ENCODE measurements around the gene TNIK. TPM values are rescaled to one million over a fixed set of nuclear protein-coding genes. Genes with fewer than 3 reads are reported as not detected.

The TNIK gene
- total RNA-seq, 1 experiment from 2014 or later: 0.03 TPM

DNA sequence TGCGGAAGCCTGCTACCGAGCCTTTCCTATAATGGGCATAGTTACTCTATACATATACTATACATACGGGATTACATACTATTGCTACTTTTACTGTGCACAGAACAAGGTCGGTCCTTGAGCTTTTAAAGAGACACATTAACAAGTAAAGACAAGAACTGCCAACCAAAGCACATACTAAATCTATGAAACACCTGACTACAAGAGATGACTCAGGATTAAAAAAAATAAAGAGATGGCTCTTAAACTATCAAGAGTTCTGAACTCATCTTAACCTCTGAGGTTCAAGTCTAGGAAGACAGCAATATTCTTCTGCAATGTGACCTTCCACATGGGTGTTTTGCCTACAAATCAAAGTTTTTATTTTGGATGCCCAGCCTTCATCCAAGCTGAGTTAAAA is 106.8 kb downstream of the TNIK start:
- no peak for DNase-seq (ENCODE audit: low spot score)
- in situ Hi-C loops (cut with HindIII; ENCODE audit: low sequenced_read_pairs): no loop called here

DNA sequence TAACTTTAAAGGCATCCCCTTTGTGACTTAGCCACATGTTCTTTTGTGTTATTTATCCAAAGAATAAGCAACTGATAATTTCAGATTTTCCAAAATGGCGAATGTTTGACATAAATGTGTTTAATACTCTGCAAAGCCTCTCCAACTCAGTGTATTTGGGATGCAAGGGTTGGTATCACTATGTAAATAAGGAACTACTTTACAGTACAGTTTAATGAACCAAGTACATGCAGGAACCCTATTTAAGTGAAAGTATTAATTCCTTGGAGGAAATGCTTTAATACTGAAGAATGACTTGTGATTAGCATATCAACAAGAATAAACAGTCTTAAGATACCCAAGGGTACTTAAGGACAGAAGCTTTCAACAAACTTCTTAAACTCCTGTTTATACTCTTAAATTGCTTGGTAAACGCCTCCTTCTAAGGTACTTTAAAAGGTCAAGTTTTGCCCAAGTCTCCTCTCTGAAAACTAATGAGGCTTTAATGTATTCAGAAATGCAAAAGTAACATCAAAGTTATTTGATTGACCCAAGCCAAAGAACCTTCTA is 107.7 kb downstream of the TNIK start:
- no peak for DNase-seq (ENCODE audit: low spot score)
- in situ Hi-C loops (cut with HindIII; ENCODE audit: low sequenced_read_pairs): no loop called here

DNA sequence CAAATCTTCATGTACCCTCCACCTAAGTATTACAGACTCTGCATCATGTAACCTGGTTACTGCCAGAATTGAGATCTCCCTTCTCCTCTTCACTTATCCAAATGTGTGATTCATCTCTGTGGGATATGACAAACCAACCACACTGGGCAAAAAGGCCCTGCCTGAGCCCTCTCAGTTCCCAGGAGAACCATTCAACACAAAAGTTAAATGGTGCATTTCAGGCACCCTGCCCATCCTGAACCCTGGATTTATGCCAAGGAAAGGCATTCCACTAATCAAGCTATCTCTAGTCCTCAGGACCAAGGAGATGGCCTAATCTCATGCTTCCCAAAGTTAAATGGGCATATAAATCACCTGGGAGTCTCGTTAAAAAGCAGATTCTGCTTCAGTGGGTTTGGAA is 108.5 kb downstream of the TNIK start:
- in situ Hi-C loops (cut with HindIII; ENCODE audit: low sequenced_read_pairs): no loop called here
- DNase-seq (ENCODE audit: low spot score): peak; percentile 19

DNA sequence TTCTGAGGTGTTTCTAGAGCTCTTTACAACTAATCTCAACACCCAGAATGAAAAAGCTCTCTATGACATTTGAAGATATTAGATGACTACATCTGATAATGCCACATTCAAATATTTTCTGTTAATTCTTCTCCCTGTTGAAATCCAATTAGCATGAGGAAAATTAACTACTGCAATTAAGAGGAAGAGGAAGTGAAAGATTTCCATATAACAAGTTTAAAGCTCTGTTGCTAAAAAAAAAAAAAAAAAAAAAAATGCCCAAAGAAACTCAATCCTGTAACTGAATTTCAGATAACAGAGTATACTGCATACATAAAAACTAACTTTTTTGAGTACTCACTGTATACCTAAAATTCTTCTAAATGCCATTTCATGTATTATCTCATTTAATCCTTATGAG is 109.8 kb downstream of the TNIK start:
- in situ Hi-C loops (cut with HindIII; ENCODE audit: low sequenced_read_pairs): no loop called here
- no peak for DNase-seq (ENCODE audit: low spot score)

DNA sequence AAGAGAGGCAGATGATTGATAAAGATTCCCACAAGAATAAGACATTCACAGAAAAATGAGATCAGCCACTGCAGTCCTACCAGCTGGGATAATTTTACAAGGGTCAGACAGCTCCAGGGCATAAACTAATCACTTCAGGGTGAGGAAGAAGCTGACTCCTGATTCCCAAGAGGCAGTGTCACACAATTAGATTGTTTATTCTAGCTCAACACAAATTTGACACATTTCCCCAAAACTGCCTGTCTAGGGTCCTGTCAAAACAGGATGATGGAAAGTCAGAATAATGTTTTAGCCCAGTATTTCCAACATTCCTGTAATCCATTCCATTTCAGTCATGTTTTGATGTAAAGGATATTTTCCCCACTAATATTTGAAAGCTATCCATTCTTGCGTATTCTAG is 110.8 kb downstream of the TNIK start:
- DNase-seq (ENCODE audit: low spot score): no peak
- in situ Hi-C loops (cut with HindIII; ENCODE audit: low sequenced_read_pairs): no loop called here

DNA sequence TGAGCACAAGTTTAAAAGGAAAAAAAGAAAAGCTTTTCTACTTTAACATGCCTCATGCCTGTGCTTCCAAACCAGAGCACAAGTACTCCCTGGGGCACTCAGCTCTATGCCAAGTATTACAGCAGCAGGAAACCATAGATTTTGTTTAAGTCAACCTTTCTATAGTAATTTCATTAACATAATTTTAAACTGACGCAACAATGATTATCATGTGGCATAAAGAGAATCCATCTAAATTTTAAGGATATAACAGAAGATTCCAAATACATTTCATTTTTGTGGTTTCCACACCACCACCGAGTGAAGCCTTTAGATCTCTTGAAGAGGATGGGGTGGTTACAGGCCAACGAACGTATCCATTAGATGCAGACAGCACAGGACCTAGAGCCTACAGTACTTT is 112.1 kb downstream of the TNIK start:
- in situ Hi-C loops (cut with HindIII; ENCODE audit: low sequenced_read_pairs): no loop called here

DNA sequence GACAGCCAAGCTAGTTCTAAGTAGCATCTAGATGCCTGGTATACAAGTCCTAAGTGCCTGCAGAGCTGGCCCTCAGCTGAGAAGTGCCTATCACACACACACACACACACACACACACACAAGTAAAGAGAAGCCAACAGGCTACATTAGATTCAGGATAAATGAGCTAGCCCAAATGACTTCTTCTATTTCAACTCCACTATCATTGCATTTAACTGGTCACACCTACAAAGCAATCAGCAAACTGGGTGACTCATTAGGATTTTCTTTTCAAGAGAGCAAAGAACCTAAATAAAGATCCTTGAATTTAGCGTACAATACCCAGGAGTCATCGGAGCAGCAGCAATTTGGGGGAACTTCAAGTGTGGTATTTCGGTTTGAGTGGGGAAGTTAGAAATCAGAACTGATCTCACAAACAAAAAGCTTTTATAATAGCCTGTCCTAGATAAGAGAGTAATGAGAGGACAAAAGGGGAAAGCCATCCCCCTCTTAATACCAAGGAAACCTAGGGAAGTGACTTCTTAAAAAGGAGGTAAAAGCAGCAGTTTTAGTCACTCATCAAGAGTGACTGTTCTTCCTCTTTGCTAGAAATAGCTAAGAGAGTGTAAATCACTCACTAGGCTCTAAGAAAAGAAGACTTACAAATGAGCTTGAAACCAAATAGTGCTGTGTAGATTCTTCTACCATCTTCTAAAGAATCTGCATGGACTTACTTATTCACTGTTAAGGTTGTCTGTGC is 112.7 kb downstream of the TNIK start:
- DNase-seq (ENCODE audit: low spot score): no peak
- in situ Hi-C loops (cut with HindIII; ENCODE audit: low sequenced_read_pairs): no loop called here

More for the DNA sequence above, 112.1 kb downstream of the TNIK start:
- DNase-seq (ENCODE audit: low spot score): no peak

DNA sequence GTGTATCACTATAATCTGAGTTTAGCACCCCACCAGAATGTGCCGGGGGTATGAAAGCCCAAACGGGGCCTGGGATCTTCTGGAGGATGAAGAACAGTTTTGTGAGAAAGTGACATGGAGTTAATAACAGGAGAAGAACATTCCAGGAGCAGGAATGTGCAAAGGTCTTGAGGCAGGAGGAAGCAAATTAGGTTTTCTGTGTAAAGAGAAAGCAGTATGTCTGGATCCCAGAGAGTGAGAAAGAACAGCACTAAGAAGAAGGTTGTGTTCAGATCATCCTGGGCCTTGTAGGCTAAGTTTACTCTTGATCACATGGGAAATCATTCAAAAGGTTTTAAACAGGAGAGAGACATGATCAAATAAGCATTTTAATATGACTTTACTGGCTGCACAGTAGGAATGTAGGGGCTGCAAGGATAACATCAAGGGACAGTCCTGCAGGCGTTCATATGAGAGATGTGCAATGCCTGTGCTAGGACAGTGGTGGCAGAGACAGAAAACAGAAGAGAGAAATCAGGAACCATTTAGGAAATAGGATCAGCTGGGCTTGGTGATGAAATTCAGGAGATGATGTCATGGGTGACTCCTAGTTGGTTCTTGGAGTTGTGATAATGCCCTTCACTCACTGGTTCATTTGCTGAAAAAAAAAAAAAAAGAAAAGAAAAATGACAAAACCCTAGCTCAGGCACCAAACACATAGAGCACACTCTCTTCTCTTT is 113.5 kb downstream of the TNIK start:
- in situ Hi-C loops (cut with HindIII; ENCODE audit: low sequenced_read_pairs): no loop called here
- DNase-seq (ENCODE audit: low spot score): no peak

DNA sequence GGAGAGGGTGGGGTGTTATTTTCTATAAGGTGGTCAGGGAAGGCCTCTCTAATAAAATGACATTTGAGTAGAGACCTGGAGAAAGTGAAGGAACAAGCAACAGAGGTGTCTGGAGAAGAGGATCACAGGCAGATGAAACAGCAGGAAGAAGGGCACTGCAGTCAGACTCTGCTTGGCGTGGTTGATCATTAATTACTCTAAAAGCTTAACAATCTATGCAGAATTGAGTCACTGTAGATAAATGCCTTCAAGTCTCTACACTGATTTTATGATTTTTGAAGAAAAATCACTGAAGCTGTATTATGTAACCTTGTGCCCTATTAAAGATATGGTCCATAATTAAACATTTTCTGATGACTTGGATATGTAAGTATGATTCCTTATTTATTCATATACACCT is 114.2 kb downstream of the TNIK start:
- no peak for DNase-seq (ENCODE audit: low spot score)
- in situ Hi-C loops (cut with HindIII; ENCODE audit: low sequenced_read_pairs): no loop called here

DNA sequence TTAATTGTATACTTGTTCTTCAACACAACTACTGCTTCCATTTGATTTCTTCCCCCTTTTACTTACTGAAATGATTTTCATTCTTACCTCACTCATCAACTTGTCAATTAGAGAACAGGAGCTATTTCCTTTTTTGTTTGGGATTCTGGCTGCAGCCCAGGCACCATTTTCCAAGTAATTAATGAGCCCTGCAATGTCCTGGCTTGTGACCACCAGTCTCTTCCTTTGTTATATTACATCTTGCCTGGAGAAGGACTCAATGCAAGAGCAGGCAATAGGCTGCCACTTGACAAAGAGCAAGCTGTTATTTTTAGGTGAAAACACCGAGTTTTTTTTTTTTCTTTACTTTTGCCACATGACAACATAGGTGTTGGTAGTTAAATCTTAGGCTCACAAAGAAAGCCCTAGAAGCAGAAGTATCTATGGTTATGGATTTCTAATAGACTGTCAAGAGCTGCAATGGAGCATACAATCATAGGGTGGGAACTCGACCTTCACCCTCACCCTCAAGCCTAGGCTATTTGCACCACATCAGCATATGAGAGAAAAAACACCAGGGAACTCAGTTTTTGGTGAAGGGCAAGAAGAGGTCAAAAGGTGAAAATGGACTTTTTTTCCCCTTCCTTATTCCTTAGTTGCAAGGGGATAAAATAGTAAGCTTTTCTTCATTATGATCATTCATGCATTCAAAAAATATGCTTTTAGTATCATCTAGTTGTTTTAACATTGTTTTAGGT is 114.9 kb downstream of the TNIK start:
- in situ Hi-C loops (cut with HindIII; ENCODE audit: low sequenced_read_pairs): no loop called here
- peak; percentile 70 for DNase-seq (ENCODE audit: low spot score)

DNA sequence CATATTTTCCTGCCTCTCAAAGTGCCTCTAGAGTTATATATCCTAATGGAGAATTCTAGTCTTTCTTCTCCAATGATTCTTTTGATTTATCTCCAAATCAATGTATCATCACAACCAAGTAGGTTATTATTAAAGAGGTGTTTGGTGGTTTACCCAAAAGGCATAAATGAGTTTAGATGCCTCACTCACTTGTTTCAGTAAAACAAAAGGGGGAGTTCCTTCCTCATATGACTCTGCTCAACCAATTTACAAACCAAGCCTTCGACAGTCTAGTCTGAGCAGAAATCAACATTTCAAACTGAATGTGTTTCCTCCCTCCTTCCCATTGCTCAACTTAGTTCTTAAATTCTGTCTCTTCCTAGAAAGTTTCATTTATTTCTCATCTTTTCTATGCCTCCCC is 116.5 kb downstream of the TNIK start:
- in situ Hi-C loops (cut with HindIII; ENCODE audit: low sequenced_read_pairs): no loop called here
- no peak for DNase-seq (ENCODE audit: low spot score)

DNA sequence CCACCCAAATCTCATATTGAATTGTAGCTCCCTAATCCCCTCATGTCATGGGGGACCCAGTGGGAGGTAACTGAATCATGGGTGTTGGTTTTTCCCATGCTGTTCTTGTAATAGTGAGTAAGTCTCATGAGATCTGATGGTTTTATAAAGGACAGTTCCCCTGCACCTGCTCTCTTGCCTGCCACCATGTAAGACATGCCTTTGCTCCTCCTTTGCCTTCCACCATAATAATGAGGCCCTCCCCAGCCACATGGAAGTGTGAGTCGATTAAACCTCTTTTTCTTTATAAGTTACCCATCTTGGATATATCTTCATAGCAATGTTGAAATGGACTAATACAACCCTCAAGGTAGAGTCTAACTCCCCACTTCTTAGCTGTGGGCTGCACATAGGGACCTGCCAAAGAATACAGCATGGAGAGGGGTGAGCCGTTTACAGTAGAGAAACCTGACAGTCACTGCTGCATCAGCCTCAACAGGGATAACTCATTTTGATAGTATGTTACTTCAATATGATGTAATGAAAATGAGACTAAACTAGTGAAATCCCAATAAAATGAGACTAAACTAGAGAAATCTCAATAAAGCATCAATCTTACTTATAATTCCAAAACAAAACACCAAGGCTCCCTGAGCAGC is 117.3 kb downstream of the TNIK start:
- in situ Hi-C loops (cut with HindIII; ENCODE audit: low sequenced_read_pairs): no loop called here
- no peak for DNase-seq (ENCODE audit: low spot score)

DNA sequence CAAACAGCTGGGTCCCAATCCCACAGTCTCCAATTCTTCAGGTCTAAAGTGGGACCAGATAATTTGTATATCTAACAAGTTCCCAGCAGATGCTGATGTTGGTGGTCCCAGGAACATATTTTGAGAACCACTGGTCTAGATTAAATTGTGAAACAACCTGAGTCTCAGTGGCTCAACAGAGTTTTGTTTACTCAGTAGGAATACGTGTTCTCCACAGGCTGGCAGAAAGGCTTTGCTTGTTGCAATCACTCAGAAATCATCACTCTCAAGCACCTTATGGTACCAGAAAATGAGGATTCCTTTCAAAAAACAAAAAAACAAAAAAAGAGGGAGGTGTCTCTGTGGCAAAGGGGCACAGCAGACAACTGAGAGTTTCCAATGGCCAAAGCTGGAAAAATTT is 118.0 kb downstream of the TNIK start:
- no peak for DNase-seq (ENCODE audit: low spot score)
- in situ Hi-C loops (cut with HindIII; ENCODE audit: low sequenced_read_pairs): no loop called here

DNA sequence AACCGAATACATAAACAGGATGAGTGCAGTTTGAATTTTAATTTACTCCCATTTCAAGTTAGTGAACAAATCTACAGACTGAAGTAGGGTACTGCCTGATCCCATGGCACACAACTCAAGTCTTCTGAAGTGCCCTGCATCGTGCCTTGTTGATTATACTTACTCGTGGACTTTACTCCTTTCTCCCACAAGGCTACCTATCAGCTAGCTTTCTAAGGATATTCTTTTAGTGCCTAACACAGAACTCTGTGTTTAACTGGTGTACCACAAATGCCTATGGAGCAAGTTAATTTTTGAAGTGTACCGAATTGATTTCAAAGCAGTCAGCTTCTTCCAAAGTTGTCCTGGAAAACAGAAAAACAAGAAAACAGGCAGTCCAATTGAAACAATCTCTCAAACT is 119.8 kb downstream of the TNIK start:
- DNase-seq (ENCODE audit: low spot score): no peak
- in situ Hi-C loops (cut with HindIII; ENCODE audit: low sequenced_read_pairs): no loop called here

DNA sequence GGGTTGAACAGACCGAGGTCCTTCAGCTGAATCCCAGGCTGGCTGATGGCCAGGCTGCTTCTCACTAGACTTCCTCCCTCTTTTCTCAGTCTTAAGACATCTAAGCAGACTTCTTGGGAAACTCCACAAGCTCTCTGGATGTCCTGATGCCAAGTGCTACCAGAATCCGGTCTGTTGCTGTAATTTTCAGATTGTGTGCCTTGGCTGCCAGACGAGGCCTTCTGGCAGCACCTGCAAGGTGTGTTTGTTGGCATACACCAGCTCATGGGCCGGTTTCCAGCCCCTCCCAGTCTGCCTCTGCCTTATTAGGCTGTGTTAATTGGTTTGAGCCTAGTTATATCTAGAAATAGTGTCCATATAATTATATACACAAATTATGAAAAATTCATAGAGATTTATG is 120.6 kb downstream of the TNIK start:
- in situ Hi-C loops (cut with HindIII; ENCODE audit: low sequenced_read_pairs): no loop called here

DNA sequence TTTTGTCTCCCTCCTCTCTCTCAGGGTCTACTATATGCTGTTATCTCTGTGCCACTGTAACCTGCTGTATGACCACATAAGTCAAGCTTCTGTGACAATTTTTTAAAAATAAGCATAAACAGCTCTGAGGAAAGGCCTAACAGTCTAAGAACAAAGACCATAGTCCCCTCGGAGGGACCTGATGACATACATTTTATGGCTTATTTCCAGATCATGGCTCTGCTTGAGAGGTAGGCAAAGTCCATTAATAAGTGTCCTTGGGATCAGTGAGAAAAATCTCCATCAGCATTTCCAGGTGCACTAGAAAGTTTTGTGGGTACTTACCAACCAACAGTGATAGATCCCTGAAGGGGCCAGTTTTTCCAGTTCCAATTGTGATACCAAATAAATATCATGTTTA is 123.8 kb downstream of the TNIK start:
- DNase-seq (ENCODE audit: low spot score): no peak
- in situ Hi-C loops (cut with HindIII; ENCODE audit: low sequenced_read_pairs): no loop called here

More for the DNA sequence above, 120.6 kb downstream of the TNIK start:
- peak; percentile 91 for DNase-seq (ENCODE audit: low spot score)

DNA sequence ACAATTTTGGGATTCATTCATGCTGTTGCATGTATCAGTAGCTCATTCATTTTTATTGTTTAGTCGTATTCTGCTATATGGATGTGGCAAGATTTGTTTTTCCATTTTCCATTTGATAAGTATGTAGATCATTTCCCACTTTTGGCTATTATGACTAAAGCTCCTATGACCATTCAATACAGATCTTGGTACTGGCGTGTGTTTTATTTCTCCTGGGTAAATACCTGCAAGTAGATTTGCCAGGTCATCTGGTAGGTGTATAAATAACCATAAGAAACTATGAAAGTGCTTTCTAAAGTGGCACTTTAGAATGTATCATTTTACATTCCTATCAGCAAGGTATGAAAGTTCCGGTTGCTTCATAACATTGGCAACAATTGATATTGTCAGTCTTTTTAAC is 124.6 kb downstream of the TNIK start:
- in situ Hi-C loops (cut with HindIII; ENCODE audit: low sequenced_read_pairs): no loop called here

DNA sequence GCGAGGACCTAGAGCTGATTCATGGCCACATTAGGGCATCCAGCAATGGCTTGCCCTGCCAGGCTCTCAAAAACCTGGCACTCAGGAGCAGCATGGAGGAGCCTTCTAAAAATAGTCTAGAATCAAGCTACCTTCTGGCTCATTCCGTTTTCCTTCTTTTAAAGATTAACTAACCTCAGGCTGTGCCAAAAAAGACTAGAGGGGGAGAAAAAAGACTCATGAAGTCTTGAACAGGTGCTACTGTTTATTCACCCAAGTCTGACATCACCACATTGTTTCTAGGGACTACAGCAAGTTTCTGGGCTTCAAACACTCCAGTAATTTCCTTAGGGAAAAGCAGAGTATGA is 125.8 kb downstream of the TNIK start:
- in situ Hi-C loops (cut with HindIII; ENCODE audit: low sequenced_read_pairs): no loop called here
- peak; percentile 59 for DNase-seq (ENCODE audit: low spot score)

More for the DNA sequence above, 124.6 kb downstream of the TNIK start:
- DNase-seq (ENCODE audit: low spot score): no peak

DNA sequence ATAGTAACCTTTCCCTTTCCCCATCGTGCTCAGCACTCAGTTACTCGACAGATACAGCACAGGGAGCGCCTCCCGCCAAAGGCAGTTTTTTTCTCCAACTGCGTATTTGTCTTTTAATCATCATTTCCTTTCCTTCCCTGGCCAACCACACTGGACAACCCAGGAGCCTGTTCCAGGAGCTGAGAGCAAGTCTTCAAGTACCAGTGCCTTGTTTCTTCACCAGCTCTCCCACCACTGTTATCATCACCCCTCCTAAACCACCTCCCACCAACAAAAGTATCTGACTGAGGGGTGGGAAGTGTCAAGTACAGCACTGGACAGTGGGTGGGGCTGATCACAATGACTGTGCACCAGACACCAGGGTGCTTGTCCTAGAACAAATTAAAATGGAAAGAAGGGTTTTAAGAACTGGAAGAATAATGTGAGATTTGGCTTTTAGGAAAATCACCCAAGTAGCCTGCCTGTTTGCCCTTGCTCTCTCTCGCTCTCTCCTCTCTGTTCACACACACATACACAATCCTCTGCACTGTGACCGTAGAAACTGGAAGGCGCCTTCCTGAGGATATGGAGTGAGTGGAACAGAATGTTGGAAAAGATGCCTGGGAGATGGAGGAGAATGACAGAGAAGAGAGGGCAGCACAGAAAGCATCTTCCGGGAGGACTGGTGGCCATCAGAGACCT is 126.3 kb downstream of the TNIK start:
- in situ Hi-C loops (cut with HindIII; ENCODE audit: low sequenced_read_pairs): no loop called here
- no peak for DNase-seq (ENCODE audit: low spot score)

Measured in G401 (cell line).